Measurements from ENCODE around the gene TMEM176B. TPM values are rescaled to one million over a fixed set of nuclear protein-coding genes. Genes with fewer than 3 reads are reported as not detected.

Gene TMEM176B
- total and polyA plus RNA-seq, 12 donors = 1.8 to 99.1 (median 37.6) TPM

DNA sequence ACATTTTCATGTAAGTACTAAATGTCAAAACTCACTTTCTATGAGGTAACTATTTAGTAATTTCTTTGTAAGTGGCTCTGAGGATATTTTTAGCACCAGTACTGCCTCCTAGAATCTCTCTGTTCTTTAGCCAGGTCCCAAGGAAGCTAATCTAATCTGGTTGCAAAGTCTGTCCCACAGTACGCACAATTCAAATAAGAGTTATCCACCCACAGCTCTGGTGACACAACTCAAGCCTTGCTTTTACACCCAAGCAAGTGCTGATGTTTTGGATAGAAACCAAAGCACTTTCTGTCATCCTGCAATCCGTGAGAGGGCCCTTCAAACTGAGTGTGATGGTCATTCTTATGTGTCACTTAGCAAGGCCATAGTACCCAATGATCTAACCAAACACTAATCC, 48.5 kb downstream of the TMEM176B start:
- H3K4me1 ChIP-seq (replicated peaks in 1 of 2) = peaks cover 0 to 3% of the 10 kb centered on the region in 2 donors
- no peak overlapping the region for H3K4me3 ChIP-seq
- H3K9me3 ChIP-seq (replicated peaks in 1 of 3) = no peaks in the 10 kb centered on the region
- no peak for DNase-seq
- no peaks in the 10 kb centered on the region for H3K36me3 ChIP-seq (replicated peaks in 1 of 2)
- no peak overlapping the region for H3K27ac ChIP-seq
- peaks cover 2% of the 10 kb centered on the region for H3K27me3 ChIP-seq
- WGBS, 4 donors = 35 to 42% (median 38%) methylated on average over 2 of the region's 2 CpGs
- intact Hi-C loops (cut with DNase I) = loop anchor here in 1 of 2 donors (10.0 kb wide), 1 partner anchor 307 kb away; no protein-coding TSS in a partner anchor
- no peak for TF ChIP-seq POLR2A (IDR thresholded peaks at IDR 0.05)
- TF ChIP-seq, protein P1, sequence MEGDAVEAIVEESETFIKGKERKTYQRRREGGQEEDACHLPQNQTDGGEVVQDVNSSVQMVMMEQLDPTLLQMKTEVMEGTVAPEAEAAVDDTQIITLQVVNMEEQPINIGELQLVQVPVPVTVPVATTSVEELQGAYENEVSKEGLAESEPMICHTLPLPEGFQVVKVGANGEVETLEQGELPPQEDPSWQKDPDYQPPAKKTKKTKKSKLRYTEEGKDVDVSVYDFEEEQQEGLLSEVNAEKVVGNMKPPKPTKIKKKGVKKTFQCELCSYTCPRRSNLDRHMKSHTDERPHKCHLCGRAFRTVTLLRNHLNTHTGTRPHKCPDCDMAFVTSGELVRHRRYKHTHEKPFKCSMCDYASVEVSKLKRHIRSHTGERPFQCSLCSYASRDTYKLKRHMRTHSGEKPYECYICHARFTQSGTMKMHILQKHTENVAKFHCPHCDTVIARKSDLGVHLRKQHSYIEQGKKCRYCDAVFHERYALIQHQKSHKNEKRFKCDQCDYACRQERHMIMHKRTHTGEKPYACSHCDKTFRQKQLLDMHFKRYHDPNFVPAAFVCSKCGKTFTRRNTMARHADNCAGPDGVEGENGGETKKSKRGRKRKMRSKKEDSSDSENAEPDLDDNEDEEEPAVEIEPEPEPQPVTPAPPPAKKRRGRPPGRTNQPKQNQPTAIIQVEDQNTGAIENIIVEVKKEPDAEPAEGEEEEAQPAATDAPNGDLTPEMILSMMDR (IDR thresholded peaks at IDR 0.05) = no peak

GRCh38 chr7:150748376-150748775, 51.8 kb downstream of the TMEM176B start:
- H3K4me1 ChIP-seq (replicated peaks in 1 of 2) = no peaks in the 10 kb centered on the region
- intact Hi-C loops (cut with DNase I) = loop anchor here in 1 of 2 donors (10.0 kb wide), 1 partner anchor 294 kb away; the partner anchor contains the start of gene GIMAP8
- DNase-seq = no peak
- H3K9me3 ChIP-seq (replicated peaks in 1 of 3) = no peaks in the 10 kb centered on the region
- no peaks in the 10 kb centered on the region for H3K36me3 ChIP-seq (replicated peaks in 1 of 2)
- H3K27ac ChIP-seq = no peak overlapping the region
- no peak for TF ChIP-seq POLR2A (IDR thresholded peaks at IDR 0.05)
- TF ChIP-seq, protein P1 (IDR thresholded peaks at IDR 0.05) = no peak
- H3K27me3 ChIP-seq = no peaks in the 10 kb centered on the region
- WGBS, 4 donors = 50 to 71% (median 64%) methylated on average over 4 of the region's 4 CpGs
- no peak overlapping the region for H3K4me3 ChIP-seq

GRCh38 chr7:150746921-150747320, 53.2 kb downstream of the TMEM176B start:
- intact Hi-C loops (cut with DNase I) = loop anchor here in 1 of 2 donors (10.0 kb wide), 1 partner anchor 292 kb away; the partner anchor contains the start of gene GIMAP8
- H3K9me3 ChIP-seq (replicated peaks in 1 of 3) = no peaks in the 10 kb centered on the region
- no peak for DNase-seq
- H3K27me3 ChIP-seq = no peaks in the 10 kb centered on the region
- WGBS, 4 donors = 87 to 100% (median 94%) methylated on average over 1 to 6 of the region's 6 CpGs
- H3K4me1 ChIP-seq (replicated peaks in 1 of 2) = no peaks in the 10 kb centered on the region
- no peak for TF ChIP-seq POLR2A (IDR thresholded peaks at IDR 0.05)
- TF ChIP-seq, protein P1 (IDR thresholded peaks at IDR 0.05) = no peak
- H3K36me3 ChIP-seq (replicated peaks in 1 of 2) = no peaks in the 10 kb centered on the region
- H3K27ac ChIP-seq = no peak overlapping the region
- H3K4me3 ChIP-seq = no peak overlapping the region

- intact Hi-C loops (cut with DNase I) = loop anchor here in 1 of 2 donors (10.0 kb wide), 1 partner anchor 291 kb away; the partner anchor contains the start of gene GIMAP8
- Histone ChIP-seq H3K27me3 (no peaks in the 10 kb centered on the region), H3K9me3 (replicated peaks in 1 of 3) (no peaks in the 10 kb centered on the region), H3K4me1 (replicated peaks in 1 of 2) (no peaks in the 10 kb centered on the region), H3K27ac (no peak overlapping the region), H3K36me3 (replicated peaks in 1 of 2) (no peaks in the 10 kb centered on the region), H3K4me3 (no peak overlapping the region)
- DNase-seq = no peak
- 55 to 89% (median 69%) methylated on average over 3 of the region's 3 CpGs for WGBS, 4 donors
- no peak for TF ChIP-seq POLR2A (IDR thresholded peaks at IDR 0.05)
- TF ChIP-seq, protein P1 (IDR thresholded peaks at IDR 0.05) = no peak
These were observed 54.3 kb downstream of the TMEM176B start for GRCh38 chr7:150745876-150746275.
